Suprapubic skin (tissue), 4 donors: ENCODE results near the gene CUL9. TPM values are rescaled to one million over a fixed set of nuclear protein-coding genes. Genes with fewer than 3 reads are reported as not detected.

Source experiments
- total RNA-seq, 4 donors: library from RNA; depleted of rRNA; stranded (reverse); fragments of >200 nt; gene quantifications; one replicate each; pipeline ENCODE4 v1.1.0, GENCODE V29; 2016

Gene CUL9
- total RNA-seq, 4 donors from 2014 or later, result 51.8 to 130 (median 92.4) TPM

Other genes with a start within 250 kb of the CUL9 start
- 1 to 10 TPM in 1 of 4 donors, under 1 TPM in 1, not detected in 2; 0.79 to 3.7 TPM for gene GNMT, start 221.4 kb upstream of the CUL9 start, total RNA-seq
- 10 to 100 TPM; 18.6 to 48.0 (median 22.8) TPM for gene PEX6, start 203.0 kb upstream of the CUL9 start, total RNA-seq
- 10 to 100 TPM; 35.1 to 51.9 (median 41.6) TPM for gene PPP2R5D, start 197.6 kb upstream of the CUL9 start, total RNA-seq
- 10 to 100 TPM; 41.2 to 65.8 (median 61.5) TPM for gene MEA1, start 168.2 kb upstream of the CUL9 start, total RNA-seq
- gene KLHDC3, start 167.9 kb upstream of the CUL9 start, total RNA-seq, result 10 to 100 TPM; 49.3 to 86.1 (median 63.1) TPM
- gene RRP36, start 160.6 kb upstream of the CUL9 start, total RNA-seq, result 10 to 100 TPM; 30.8 to 66.6 (median 53.6) TPM
- gene CUL7, start 128.3 kb upstream of the CUL9 start, total RNA-seq, result 10 to 100 TPM; 12.3 to 22.2 (median 15.5) TPM
- gene MRPL2, start 122.8 kb upstream of the CUL9 start, total RNA-seq, result 10 to 100 TPM; 21.2 to 38.1 (median 25.9) TPM
- 10 to 100 TPM; 15.0 to 45.9 (median 24.4) TPM for gene KLC4, start 122.6 kb upstream of the CUL9 start, total RNA-seq
- gene PTK7, start 105.9 kb upstream of the CUL9 start, total RNA-seq, result 10 to 100 TPM; 50.4 to 71.3 (median 66.3) TPM
- 10 to 100 TPM; 19.6 to 33.2 (median 28.9) TPM for gene SRF, start 10.9 kb upstream of the CUL9 start, total RNA-seq
- gene DNPH1, start 47.3 kb downstream of the CUL9 start, total RNA-seq, result 10 to 100 TPM; 21.9 to 88.4 (median 74.4) TPM
- gene TTBK1, start 61.3 kb downstream of the CUL9 start, total RNA-seq, result not detected
- gene SLC22A7, start 116.1 kb downstream of the CUL9 start, total RNA-seq, result not detected
- gene CRIP3, start 126.6 kb downstream of the CUL9 start, total RNA-seq, result 1 to 10 TPM in 3 of 4 donors, not detected in 1; 2.2 to 3.4 (median 2.6) TPM
- gene ZNF318, start 187.5 kb downstream of the CUL9 start, total RNA-seq, result 10 to 100 TPM; 20.9 to 35.5 (median 24.8) TPM
- gene ABCC10, start 245.3 kb downstream of the CUL9 start, total RNA-seq, result 10 to 100 TPM; 16.1 to 39.1 (median 27.4) TPM